GM18502 (cell line): Measurements from ENCODE around the gene MELTF.

Experiments
- ATAC-seq: cut with Tn5 transposase; IDR thresholded peaks from one replicate; pipeline ENCODE4 v1.9.1; 2021; ENCODE audit warnings: mild to moderate bottlenecking; ENCODE audit not compliant: unreplicated experiment, poor library complexity

MELTF gene

GRCh38 chr3:196996454-196997265, 33.0 kb downstream of the MELTF start:
- no peak for ATAC-seq

GRCh38 chr3:196995646-196996355, 33.8 kb downstream of the MELTF start:
- no peak for ATAC-seq

- no peak for ATAC-seq
These were observed 34.6 kb downstream of the MELTF start for GRCh38 chr3:196995027-196995426.

GRCh38 chr3:196994056-196994455, 35.6 kb downstream of the MELTF start:
- ATAC-seq = no peak

GRCh38 chr3:196992461-196993065, 37.1 kb downstream of the MELTF start:
- ATAC-seq = no peak

GRCh38 chr3:196991581-196992460, 37.8 kb downstream of the MELTF start:
- no peak for ATAC-seq

- ATAC-seq = no peak
These were observed 39.0 kb downstream of the MELTF start for GRCh38 chr3:196990601-196991007.

- ATAC-seq = no peak
These were observed 39.8 kb downstream of the MELTF start for GRCh38 chr3:196989721-196990262.

- ATAC-seq = no peak
These were observed 41.2 kb downstream of the MELTF start for GRCh38 chr3:196988241-196989029.

- no peak for ATAC-seq
These were observed 42.6 kb downstream of the MELTF start for GRCh38 chr3:196987022-196987421.

- ATAC-seq = no peak
These were observed 43.4 kb downstream of the MELTF start for GRCh38 chr3:196985954-196986885.

GRCh38 chr3:196985298-196985697, 44.3 kb downstream of the MELTF start:
- no peak for ATAC-seq

GRCh38 chr3:196983186-196983585, 46.4 kb downstream of the MELTF start:
- ATAC-seq = no peak

GRCh38 chr3:196981657-196982056, 48.0 kb downstream of the MELTF start:
- no peak for ATAC-seq

- ATAC-seq = no peak
These were observed 50.1 kb downstream of the MELTF start for GRCh38 chr3:196979545-196979944.

- ATAC-seq = no peak
These were observed 52.7 kb downstream of the MELTF start for GRCh38 chr3:196976941-196977340.

GRCh38 chr3:196975349-196975748, 54.3 kb downstream of the MELTF start:
- ATAC-seq = no peak

- no peak for ATAC-seq
These were observed 55.0 kb downstream of the MELTF start for GRCh38 chr3:196974661-196975060.
